NCI-H1105 treated with DMSO at 0.1 percent for 48 hours (cell line): ENCODE measurements around the gene HINT1.
A peak's percentile ranks its signal among the peaks of the same experiment; 100 is the strongest.

Experiments
- DNase-seq: peaks from one replicate; lab custom pipeline; 2025; lab: John Stamatoyannopoulos, UW

HINT1 gene

GRCh38 chr5:131109540-131110255 lies 55.4 kb downstream of the HINT1 start:
- DNase-seq, result peak; percentile 30
